SK-N-SH (cell line): ENCODE measurements around the gene ARHGEF26. TPM values are rescaled to one million over a fixed set of nuclear protein-coding genes. Genes with fewer than 3 reads are reported as not detected.

Experiments
- CTCF ChIA-PET: fragments of 300-600, 350-600 bp; formaldehyde crosslinking; extraction: SDS; loops from one replicate; lab custom pipeline; 2021; lab: Yijun Ruan, JAX
- POLR2A ChIA-PET: fragments of 350-600 bp; sonication (Branson Sonifier 250); formaldehyde crosslinking; extraction: SDS; loops from one replicate; lab custom pipeline; 2020; ENCODE audit warnings: antibody characterized with exemption, inconsistent platforms; lab: Yijun Ruan, JAX
- DNase-seq: peaks from one replicate; pipeline ENCODE4 v3.0.0; 2012
- H2AFZ ChIP-seq: fragments of 200-600 bp; sonication (generic); 2 replicates; pipeline ENCODE4 v1.8.1; 2016; ENCODE audit warnings: antibody characterized with exemption, mild to moderate bottlenecking, low read depth
- H3F3A ChIP-seq: fragments of 200-600 bp; sonication (generic); replicated peaks from 2 replicates; pipeline ENCODE3; 2016; ENCODE audit warnings: antibody characterized with exemption, mild to moderate bottlenecking; ENCODE audit not compliant: insufficient read depth
- H3K27ac ChIP-seq, 2 experiments: fragments of 200-500 bp in 1 of 2; fragments of 200-600 bp in 1 of 2; sonication (Bioruptor generic) in 1 of 2; sonication (generic), shearing (Covaris generic) in 1 of 2; 2 replicates each; pipeline versions ENCODE4 v1.5.1 to v1.6.1; 2014 to 2016; ENCODE audit warnings: low read depth in 2 of 2, inconsistent platforms in 1 of 2, low read length in 1 of 2, mild to moderate bottlenecking in 1 of 2, mixed read lengths in 1 of 2
- H3K27me3 ChIP-seq: fragments of 200-600 bp; sonication (generic), shearing (Covaris generic); 2 replicates; pipeline ENCODE4 v1.6.1; 2016; ENCODE audit warnings: mixed run types; ENCODE audit not compliant: insufficient read depth
- H3K36me3 ChIP-seq, 2 experiments: fragments of 200-500 bp in 1 of 2; fragments of 200-600 bp in 1 of 2; sonication (Bioruptor generic) in 1 of 2; sonication (generic) in 1 of 2; replicated peaks in 1 of 2; 2 replicates each; pipeline versions ENCODE3 to v1.5.1; 2014 to 2016; ENCODE audit warnings: low read length in 1 of 2, mild to moderate bottlenecking in 1 of 2; ENCODE audit not compliant: insufficient read depth in 2 of 2, control insufficient read depth in 1 of 2
- H3K4me1 ChIP-seq, 2 experiments: fragments of 200-500 bp in 1 of 2; fragments of 200-600 bp in 1 of 2; sonication (Bioruptor generic) in 1 of 2; sonication (generic), shearing (Covaris generic) in 1 of 2; 2 replicates each; pipeline versions ENCODE4 v1.5.1 to v1.6.1; 2014 to 2016; ENCODE audit warnings: low read depth in 1 of 2, low read length in 1 of 2, mixed run types in 1 of 2; ENCODE audit not compliant: insufficient read depth in 2 of 2, control insufficient read depth in 1 of 2
- H3K4me2 ChIP-seq: fragments of 200-600 bp; sonication (generic), shearing (Covaris generic); 2 replicates; pipeline ENCODE4 v1.6.1; 2017; ENCODE audit warnings: mixed run types
- H3K4me3 ChIP-seq, 2 experiments: fragments of 200-500 bp in 1 of 2; fragments of 200-600 bp in 1 of 2; sonication (Bioruptor generic) in 1 of 2; sonication (generic), shearing (Covaris generic) in 1 of 2; 2 replicates each; pipeline versions ENCODE4 v1.5.1 to v1.8.1; 2014 to 2016; ENCODE audit warnings: low read depth in 2 of 2, inconsistent platforms in 1 of 2, low read length in 1 of 2, mild to moderate bottlenecking in 1 of 2, mixed read lengths in 1 of 2, moderate library complexity in 1 of 2
- H3K79me2 ChIP-seq: fragments of 200-600 bp; sonication (generic); 2 replicates; pipeline ENCODE4 v1.8.1; 2017; ENCODE audit warnings: mild to moderate bottlenecking; ENCODE audit not compliant: insufficient read depth
- H3K9ac ChIP-seq: fragments of 200-600 bp; sonication (generic); 2 replicates; pipeline ENCODE4 v1.6.1; 2017; ENCODE audit warnings: mixed run types
- H3K9me2 ChIP-seq: fragments of 200-600 bp; sonication (generic); 2 replicates; pipeline ENCODE4 v1.6.1; 2017; ENCODE audit warnings: mixed run types
- H3K9me3 ChIP-seq: fragments of 200-600 bp; sonication (generic); 2 replicates; pipeline ENCODE4 v1.6.1; 2017; ENCODE audit warnings: mixed run types, mild to moderate bottlenecking, moderate library complexity
- H4K20me1 ChIP-seq: fragments of 200-600 bp; sonication (generic); 2 replicates; pipeline ENCODE4 v1.6.1; 2017; ENCODE audit warnings: mild to moderate bottlenecking, mixed run types; ENCODE audit not compliant: insufficient read depth
- CHD2 ChIP-seq: fragments of 150-350 bp; IDR thresholded peaks from 2 replicates; pipeline ENCODE4 v1.6.1; 2018; ENCODE audit warnings: low read length; ENCODE audit not compliant: partially characterized antibody
- FOSL2 ChIP-seq: IDR thresholded peaks from 2 replicates; pipeline ENCODE4 v1.4.0; 2012; ENCODE audit warnings: low read depth, mild to moderate bottlenecking, moderate library complexity, borderline replicate concordance
- FOXJ3 ChIP-seq: sonication (generic); formaldehyde crosslinking; IDR thresholded peaks from 2 replicates; pipeline ENCODE4 v1.5.1; 2020; ENCODE audit warnings: mild to moderate bottlenecking, missing genetic modification reagents
- JUND ChIP-seq: IDR thresholded peaks from 2 replicates; pipeline ENCODE4 v1.4.0; 2012
- MEF2A ChIP-seq: IDR thresholded peaks from 2 replicates; pipeline ENCODE4 v1.4.0; 2012; ENCODE audit warnings: low read depth, borderline replicate concordance
- MXI1 ChIP-seq: IDR thresholded peaks from 2 replicates; pipeline ENCODE4 v1.6.1; 2012; ENCODE audit warnings: mild to moderate bottlenecking, low read depth, low read length, improper control_type of control experiment
- POLR2AphosphoS5 ChIP-seq: IDR thresholded peaks from 2 replicates; pipeline ENCODE4 v1.6.1; 2012; ENCODE audit warnings: low read depth, low read length
- RAD21 ChIP-seq: IDR thresholded peaks from 2 replicates; pipeline ENCODE4 v1.6.1; 2012; ENCODE audit warnings: mild to moderate bottlenecking, low read length
- RFX5 ChIP-seq: IDR thresholded peaks from 2 replicates; pipeline ENCODE4 v1.6.1; 2012; ENCODE audit warnings: mild to moderate bottlenecking, improper control_type of control experiment, low read length
- TAF1 ChIP-seq: IDR thresholded peaks from 2 replicates; pipeline ENCODE4 v1.6.1; 2012; ENCODE audit warnings: low read depth, mild to moderate bottlenecking, low read length, moderate library complexity, borderline replicate concordance
- TCF12 ChIP-seq: IDR thresholded peaks from 2 replicates; pipeline ENCODE4 v1.4.0; 2012
- TEAD4 ChIP-seq: IDR thresholded peaks from 2 replicates; pipeline ENCODE4 v1.4.0; 2012; ENCODE audit warnings: mild to moderate bottlenecking, borderline replicate concordance; ENCODE audit not compliant: insufficient read depth
- WGBS: methylation state at CpG from one replicate; pipeline ENCODE4 v1.1.6; 2017; ENCODE audit warnings: low lambda C conversion rate; 5-methylcytosine and 5-hydroxymethylcytosine counted together
- polyA plus RNA-seq, 3 experiments: library from polyadenylated mRNA; depleted of rRNA; stranded (reverse); fragments of >200 nt; gene quantifications; 2 replicates each; pipeline ENCODE4 v1.2.3, GENCODE V29; 2012
- TF ChIP-seq, protein P1 (sequence below): IDR thresholded peaks from 2 replicates; pipeline ENCODE4 v1.4.0; 2012; ENCODE audit warnings: low read depth, borderline replicate concordance
- TF ChIP-seq, protein P2 (sequence below): IDR thresholded peaks from 2 replicates; pipeline ENCODE4 v1.4.0; 2012; ENCODE audit warnings: low read depth
- TF ChIP-seq, protein P3 (sequence below): IDR thresholded peaks from 2 replicates; pipeline ENCODE4 v1.4.0; 2012; ENCODE audit warnings: low read depth, borderline replicate concordance
- TF ChIP-seq, protein P4 (sequence below): fragments of 200-600 bp; sonication (generic); IDR thresholded peaks from 2 replicates; pipeline ENCODE4 v1.6.1; 2017; ENCODE audit warnings: antibody characterized with exemption, mild to moderate bottlenecking, moderate library complexity

The ARHGEF26 gene
- polyA plus RNA-seq, 1 of the 3 experiments (the other 2 are of a cell fraction): 1.2 TPM

DNA sequence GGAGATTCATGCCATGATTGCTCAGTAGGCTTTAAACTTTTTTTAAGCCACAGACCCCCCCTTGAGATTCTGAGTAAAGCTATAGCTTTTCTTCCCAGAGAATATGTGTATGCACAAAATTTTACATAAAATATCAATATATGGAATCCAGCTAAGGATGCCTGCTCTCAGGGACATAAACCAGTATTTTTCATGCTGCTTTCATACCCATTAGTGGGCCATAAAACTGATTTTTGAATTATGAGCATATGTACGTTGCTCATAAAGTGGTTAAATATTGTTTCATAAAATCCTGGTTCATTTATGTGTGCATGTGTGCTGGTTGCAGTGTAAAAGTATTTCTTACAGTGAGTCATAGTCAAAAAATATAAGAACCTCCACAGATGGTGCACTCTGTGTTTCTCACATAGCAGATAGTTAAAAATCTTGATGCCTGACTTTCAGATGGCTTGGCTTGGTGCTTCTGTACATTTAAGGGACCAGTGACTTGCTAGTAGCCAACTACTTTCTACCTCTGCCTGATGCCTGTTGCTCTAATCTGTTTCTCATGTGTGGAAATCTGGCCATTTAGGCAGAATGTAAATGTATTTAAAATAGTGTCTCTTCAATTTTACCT lies 71.9 kb downstream of the ARHGEF26 start:
- ChIA-PET POLR2A (no interaction called here), CTCF (no interaction called here)
- peaks cover 0 to 2% of the 10 kb centered on the region in 2 experiments; a peak in 2 of 4 replicates for H3K4me1 ChIP-seq

DNA sequence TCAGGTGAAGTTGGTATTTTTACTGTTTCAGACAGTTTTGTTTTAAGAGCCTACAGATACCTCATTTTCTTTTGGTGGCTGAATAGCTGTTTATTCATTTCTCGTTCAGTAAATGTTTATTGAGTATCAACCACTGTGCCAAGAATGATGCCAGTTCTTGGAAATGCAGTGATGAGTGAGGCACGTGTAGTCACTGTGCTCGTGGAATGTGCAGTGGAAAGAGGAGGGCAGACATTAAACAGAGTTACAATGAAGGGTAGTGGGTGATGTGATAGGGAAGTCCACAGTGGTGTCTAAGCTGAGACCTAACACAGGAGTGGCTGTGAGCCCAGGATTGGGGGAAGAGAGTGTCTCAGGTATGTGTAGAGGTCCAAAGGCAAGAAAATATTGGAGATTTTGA lies 73.7 kb downstream of the ARHGEF26 start:
- Histone ChIP-seq H3K4me3 (no peak overlapping the region), H3K36me3 (peaks cover 0 to 3% of the 10 kb centered on the region in 2 experiments), H3K4me2 (no peak overlapping the region), H3K9me2 (no peaks in the 10 kb centered on the region), H3K4me1 (no peaks in the 10 kb centered on the region; a peak in 1 of 4 replicates), H4K20me1 (no peaks in the 10 kb centered on the region), H3F3A (no peaks in the 10 kb centered on the region), H3K27me3 (no peaks in the 10 kb centered on the region), H3K27ac (no peak overlapping the region), H2AFZ (no peak overlapping the region), H3K79me2 (no peaks in the 10 kb centered on the region), H3K9me3 (no peaks in the 10 kb centered on the region), H3K9ac (no peak overlapping the region)
- no peak for TF ChIP-seq TAF1
- TF ChIP-seq CHD2: no peak
- TF ChIP-seq, protein P1, sequence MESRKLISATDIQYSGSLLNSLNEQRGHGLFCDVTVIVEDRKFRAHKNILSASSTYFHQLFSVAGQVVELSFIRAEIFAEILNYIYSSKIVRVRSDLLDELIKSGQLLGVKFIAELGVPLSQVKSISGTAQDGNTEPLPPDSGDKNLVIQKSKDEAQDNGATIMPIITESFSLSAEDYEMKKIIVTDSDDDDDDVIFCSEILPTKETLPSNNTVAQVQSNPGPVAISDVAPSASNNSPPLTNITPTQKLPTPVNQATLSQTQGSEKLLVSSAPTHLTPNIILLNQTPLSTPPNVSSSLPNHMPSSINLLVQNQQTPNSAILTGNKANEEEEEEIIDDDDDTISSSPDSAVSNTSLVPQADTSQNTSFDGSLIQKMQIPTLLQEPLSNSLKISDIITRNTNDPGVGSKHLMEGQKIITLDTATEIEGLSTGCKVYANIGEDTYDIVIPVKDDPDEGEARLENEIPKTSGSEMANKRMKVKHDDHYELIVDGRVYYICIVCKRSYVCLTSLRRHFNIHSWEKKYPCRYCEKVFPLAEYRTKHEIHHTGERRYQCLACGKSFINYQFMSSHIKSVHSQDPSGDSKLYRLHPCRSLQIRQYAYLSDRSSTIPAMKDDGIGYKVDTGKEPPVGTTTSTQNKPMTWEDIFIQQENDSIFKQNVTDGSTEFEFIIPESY: no peak
- TF ChIP-seq FOXJ3: no peak
- TF ChIP-seq RFX5: no peak
- no peak for TF ChIP-seq TCF12
- TF ChIP-seq, protein P2, sequence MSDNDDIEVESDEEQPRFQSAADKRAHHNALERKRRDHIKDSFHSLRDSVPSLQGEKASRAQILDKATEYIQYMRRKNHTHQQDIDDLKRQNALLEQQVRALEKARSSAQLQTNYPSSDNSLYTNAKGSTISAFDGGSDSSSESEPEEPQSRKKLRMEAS: no peak
- TF ChIP-seq FOSL2: no peak
- TF ChIP-seq, protein P3, sequence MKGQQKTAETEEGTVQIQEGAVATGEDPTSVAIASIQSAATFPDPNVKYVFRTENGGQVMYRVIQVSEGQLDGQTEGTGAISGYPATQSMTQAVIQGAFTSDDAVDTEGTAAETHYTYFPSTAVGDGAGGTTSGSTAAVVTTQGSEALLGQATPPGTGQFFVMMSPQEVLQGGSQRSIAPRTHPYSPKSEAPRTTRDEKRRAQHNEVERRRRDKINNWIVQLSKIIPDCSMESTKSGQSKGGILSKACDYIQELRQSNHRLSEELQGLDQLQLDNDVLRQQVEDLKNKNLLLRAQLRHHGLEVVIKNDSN: no peak
- TF ChIP-seq TEAD4: no peak
- TF ChIP-seq RAD21: no peak
- TF ChIP-seq MXI1: no peak
- no peak for TF ChIP-seq JUND
- no peak for TF ChIP-seq POLR2AphosphoS5
- 84% methylated on average over 3 of the region's 3 CpGs for WGBS
- CTCF ChIA-PET: interaction anchor here (1.0 kb wide), 1 partner anchor 9 kb away, joined by 3 read pairs; no protein-coding TSS in a partner anchor
- POLR2A ChIA-PET: no interaction called here
- DNase-seq: no peak

More for the DNA sequence above, 71.9 kb downstream of the ARHGEF26 start:
- Histone ChIP-seq H3K36me3 (no peaks in the 10 kb centered on the region), H3K9me3 (no peaks in the 10 kb centered on the region), H4K20me1 (no peaks in the 10 kb centered on the region), H2AFZ (no peak overlapping the region), H3K9me2 (no peaks in the 10 kb centered on the region), H3F3A (no peaks in the 10 kb centered on the region), H3K9ac (no peak overlapping the region), H3K27me3 (no peaks in the 10 kb centered on the region), H3K4me3 (no peak overlapping the region), H3K79me2 (no peaks in the 10 kb centered on the region), H3K4me2 (no peak overlapping the region), H3K27ac (no peak overlapping the region)
- no peak for TF ChIP-seq JUND
- no peak for TF ChIP-seq TEAD4
- TF ChIP-seq, protein P4, sequence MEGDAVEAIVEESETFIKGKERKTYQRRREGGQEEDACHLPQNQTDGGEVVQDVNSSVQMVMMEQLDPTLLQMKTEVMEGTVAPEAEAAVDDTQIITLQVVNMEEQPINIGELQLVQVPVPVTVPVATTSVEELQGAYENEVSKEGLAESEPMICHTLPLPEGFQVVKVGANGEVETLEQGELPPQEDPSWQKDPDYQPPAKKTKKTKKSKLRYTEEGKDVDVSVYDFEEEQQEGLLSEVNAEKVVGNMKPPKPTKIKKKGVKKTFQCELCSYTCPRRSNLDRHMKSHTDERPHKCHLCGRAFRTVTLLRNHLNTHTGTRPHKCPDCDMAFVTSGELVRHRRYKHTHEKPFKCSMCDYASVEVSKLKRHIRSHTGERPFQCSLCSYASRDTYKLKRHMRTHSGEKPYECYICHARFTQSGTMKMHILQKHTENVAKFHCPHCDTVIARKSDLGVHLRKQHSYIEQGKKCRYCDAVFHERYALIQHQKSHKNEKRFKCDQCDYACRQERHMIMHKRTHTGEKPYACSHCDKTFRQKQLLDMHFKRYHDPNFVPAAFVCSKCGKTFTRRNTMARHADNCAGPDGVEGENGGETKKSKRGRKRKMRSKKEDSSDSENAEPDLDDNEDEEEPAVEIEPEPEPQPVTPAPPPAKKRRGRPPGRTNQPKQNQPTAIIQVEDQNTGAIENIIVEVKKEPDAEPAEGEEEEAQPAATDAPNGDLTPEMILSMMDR: no peak
- no peak for TF ChIP-seq MEF2A
- DNase-seq: no peak
- 76% methylated on average over 1 of the region's 1 CpG for WGBS
